K562 (cell line): Measurements from ENCODE around the gene EEF1AKMT4. TPM values are rescaled to one million over a fixed set of nuclear protein-coding genes. Genes with fewer than 3 reads are reported as not detected.
A peak's percentile ranks its signal among the peaks of the same experiment; 100 is the strongest.

ENCODE experiments used
- ATF7 ChIP-seq: fragments of 450-650 bp; IDR thresholded peaks from 2 replicates; pipeline ENCODE4 v1.7.1; 2014; ENCODE audit warnings: mild to moderate bottlenecking, moderate library complexity
- BMI1 ChIP-seq: fragments of 150-350 bp; IDR thresholded peaks from 2 replicates; pipeline ENCODE4 v1.6.1; 2014; ENCODE audit warnings: low read length
- CEBPG ChIP-seq, 3 experiments: fragments of 200-800 bp in 1 of 3; sonication (Bioruptor generic) in 1 of 3; sonication (generic) in 1 of 3; formaldehyde crosslinking in 1 of 3; IDR thresholded peaks in 2 of 3; conservative IDR thresholded peaks in 1 of 3; 2 replicates each; pipeline versions ENCODE4 v1.6.1 to v1.8.0; 2016 to 2022; ENCODE audit warnings: missing compliant biosample characterization in 2 of 3, missing genetic modification characterization in 2 of 3, mild to moderate bottlenecking in 1 of 3, missing genetic modification reagents in 1 of 3
- ELF4 ChIP-seq: fragments of 450-650 bp; formaldehyde crosslinking; IDR thresholded peaks from 2 replicates; pipeline ENCODE4 v1.4.0; 2022; ENCODE audit warnings: missing genetic modification characterization
- JUNB ChIP-seq: fragments of 450-650 bp; formaldehyde crosslinking; conservative IDR thresholded peaks from 2 replicates; pipeline ENCODE4 v1.4.0; 2020; ENCODE audit warnings: mild to moderate bottlenecking
- NBN ChIP-seq: fragments of 450-650 bp; IDR thresholded peaks from 2 replicates; pipeline ENCODE4 v1.6.1; 2016; ENCODE audit warnings: low read depth, mild to moderate bottlenecking
- NFE2L1 ChIP-seq: fragments of 450-650 bp; IDR thresholded peaks from 2 replicates; pipeline ENCODE4 v1.6.1; 2016; ENCODE audit warnings: missing genetic modification characterization, low read depth, mild to moderate bottlenecking, missing compliant biosample characterization, moderate library complexity, borderline replicate concordance
- NONO ChIP-seq, 2 experiments: fragments of 200-400 bp in 1 of 2; fragments of 450-650 bp in 1 of 2; formaldehyde crosslinking in 1 of 2; IDR thresholded peaks; 2 replicates each; pipeline ENCODE4 v1.6.1; 2017; ENCODE audit warnings: low read depth in 2 of 2, mild to moderate bottlenecking in 2 of 2, moderate library complexity in 2 of 2, low read length in 1 of 2
- PHTF2 ChIP-seq: fragments of 250-450 bp; sonication (Bioruptor Pico); IDR thresholded peaks from 2 replicates; pipeline ENCODE4 v1.5.0; 2021; ENCODE audit warnings: mild to moderate bottlenecking
- PRMT5 ChIP-seq: sonication (generic); formaldehyde crosslinking; IDR thresholded peaks from 2 replicates; pipeline ENCODE4 v1.5.0; 2020; ENCODE audit warnings: missing genetic modification reagents
- PTTG1 ChIP-seq: fragments of 450-650 bp; IDR thresholded peaks from 2 replicates; pipeline ENCODE4 v1.6.1; 2016; ENCODE audit warnings: low read depth, mild to moderate bottlenecking, missing genetic modification characterization, missing compliant biosample characterization
- TSC22D4 ChIP-seq: fragments of 450-650 bp; IDR thresholded peaks from 2 replicates; pipeline ENCODE4 v1.6.1; 2016; ENCODE audit warnings: missing genetic modification characterization, missing biosample characterization, control low read depth
- U2AF2 ChIP-seq: fragments of 200-400 bp; formaldehyde crosslinking; optimal IDR thresholded peaks from 2 replicates; pipeline ENCODE3; 2017; ENCODE audit warnings: low read depth, mild to moderate bottlenecking, low read length
- ZNF146 ChIP-seq: IDR thresholded peaks from one replicate; pipeline ENCODE4 v1.6.1; 2018; ENCODE audit warnings: missing compliant biosample characterization; ENCODE audit not compliant: unreplicated experiment
- ZNF699 ChIP-seq: fragments of 250-450 bp; sonication (Bioruptor Pico); IDR thresholded peaks from 2 replicates; pipeline ENCODE4 v1.8.0; 2021; ENCODE audit warnings: mild to moderate bottlenecking, moderate library complexity; ENCODE audit not compliant: insufficient replicate concordance
- ZNF707 ChIP-seq: fragments of 250-450 bp; sonication (Bioruptor Pico); conservative IDR thresholded peaks from 2 replicates; pipeline ENCODE4 v1.8.0; 2022; ENCODE audit warnings: inconsistent platforms, mild to moderate bottlenecking, moderate library complexity
- ZNF75A ChIP-seq: fragments of 450-650 bp; formaldehyde crosslinking; IDR thresholded peaks from 2 replicates; pipeline ENCODE4 v1.4.0; 2020; ENCODE audit warnings: mild to moderate bottlenecking
- polyA plus RNA-seq, 8 experiments: library from polyadenylated mRNA; depleted of rRNA in 4 of 8; stranded (reverse) in 5 of 8; unstranded in 3 of 8; fragments of >200 nt; fragmentation: Nextera tagmentation in 2 of 8; fragmentation: Illumina TruSeq in 1 of 8; extraction: Ambion mirVana in 2 of 8; extraction: Trizol in 1 of 8; gene quantifications; 2 replicates each; pipeline versions ENCODE4 v1.2.1 to v1.2.3, GENCODE V29; 2011 to 2014; ENCODE audit warnings: inconsistent platforms in 1 of 8, missing spikeins in 1 of 8
- total RNA-seq, 7 experiments: library from RNA; depleted of rRNA in 6 of 7; stranded (reverse); fragments of >200 nt in 6 of 7; fragmentation: Illumina TruSeq in 2 of 7; extraction: Trizol in 2 of 7; gene quantifications; 2 replicates each; pipeline versions ENCODE4 v1.2.1 to v1.2.3, GENCODE V29; 2011 to 2021; ENCODE audit warnings: low replicate concordance in 1 of 7
- TF ChIP-seq, protein P1 (sequence below): fragments of 450-650 bp; IDR thresholded peaks from 2 replicates; pipeline ENCODE4 v1.6.1; 2016; ENCODE audit warnings: mild to moderate bottlenecking, moderate library complexity

The EEF1AKMT4 gene
- total and polyA plus RNA-seq, 9 of the 15 experiments (the other 6 are each of a cell fraction or from before 2014, with no cell fraction given) = 10.3 to 49.4 (median 18.9) TPM

DNA sequence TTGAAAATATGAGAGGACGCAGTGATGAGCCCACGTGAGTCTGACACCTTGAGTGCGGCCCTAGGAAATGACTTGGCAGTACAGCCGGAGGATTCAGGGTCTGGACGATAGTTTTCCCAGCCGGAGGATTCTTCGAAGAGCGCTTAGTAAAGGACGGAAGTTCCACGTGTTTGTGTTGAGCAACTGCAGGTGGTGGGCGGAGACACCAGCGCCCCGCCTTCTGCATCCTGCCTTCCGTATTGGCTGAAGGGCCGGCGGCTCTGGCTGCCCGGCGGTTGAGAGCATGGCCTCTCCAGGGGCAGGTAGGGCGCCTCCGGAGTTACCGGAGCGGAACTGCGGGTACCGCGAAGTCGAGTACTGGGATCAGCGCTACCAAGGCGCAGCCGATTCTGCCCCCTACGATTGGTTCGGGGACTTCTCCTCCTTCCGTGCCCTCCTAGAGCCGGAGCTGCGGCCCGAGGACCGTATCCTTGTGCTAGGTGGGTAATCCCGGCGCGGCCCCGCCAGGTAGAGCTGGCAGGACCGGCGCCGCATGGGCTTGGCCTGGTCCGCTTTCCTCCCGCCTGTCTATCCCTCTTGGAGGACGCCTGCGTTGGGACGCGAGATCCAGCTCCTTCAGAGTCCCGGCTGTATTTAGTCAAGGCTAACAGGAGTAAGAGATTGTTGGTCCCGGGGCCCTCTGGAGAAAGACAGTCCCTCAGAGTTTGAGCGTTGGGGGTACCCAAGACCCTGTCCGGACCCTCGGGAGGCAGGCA is at the start of gene EEF1AKMT4 (continued):
- no peak for TF ChIP-seq U2AF2
- no peak for TF ChIP-seq ZNF707 (CRISPR knock-in tag)
- TF ChIP-seq TSC22D4 (tag) = no peak
- TF ChIP-seq BMI1 = no peak
- TF ChIP-seq ATF7 = peak; percentile 63
- TF ChIP-seq NONO (IDR thresholded peaks at IDR 0.05; ENCODE audit: low read depth in 2 of 2, low read length in 1 of 2) = no peak
- TF ChIP-seq, protein P1, sequence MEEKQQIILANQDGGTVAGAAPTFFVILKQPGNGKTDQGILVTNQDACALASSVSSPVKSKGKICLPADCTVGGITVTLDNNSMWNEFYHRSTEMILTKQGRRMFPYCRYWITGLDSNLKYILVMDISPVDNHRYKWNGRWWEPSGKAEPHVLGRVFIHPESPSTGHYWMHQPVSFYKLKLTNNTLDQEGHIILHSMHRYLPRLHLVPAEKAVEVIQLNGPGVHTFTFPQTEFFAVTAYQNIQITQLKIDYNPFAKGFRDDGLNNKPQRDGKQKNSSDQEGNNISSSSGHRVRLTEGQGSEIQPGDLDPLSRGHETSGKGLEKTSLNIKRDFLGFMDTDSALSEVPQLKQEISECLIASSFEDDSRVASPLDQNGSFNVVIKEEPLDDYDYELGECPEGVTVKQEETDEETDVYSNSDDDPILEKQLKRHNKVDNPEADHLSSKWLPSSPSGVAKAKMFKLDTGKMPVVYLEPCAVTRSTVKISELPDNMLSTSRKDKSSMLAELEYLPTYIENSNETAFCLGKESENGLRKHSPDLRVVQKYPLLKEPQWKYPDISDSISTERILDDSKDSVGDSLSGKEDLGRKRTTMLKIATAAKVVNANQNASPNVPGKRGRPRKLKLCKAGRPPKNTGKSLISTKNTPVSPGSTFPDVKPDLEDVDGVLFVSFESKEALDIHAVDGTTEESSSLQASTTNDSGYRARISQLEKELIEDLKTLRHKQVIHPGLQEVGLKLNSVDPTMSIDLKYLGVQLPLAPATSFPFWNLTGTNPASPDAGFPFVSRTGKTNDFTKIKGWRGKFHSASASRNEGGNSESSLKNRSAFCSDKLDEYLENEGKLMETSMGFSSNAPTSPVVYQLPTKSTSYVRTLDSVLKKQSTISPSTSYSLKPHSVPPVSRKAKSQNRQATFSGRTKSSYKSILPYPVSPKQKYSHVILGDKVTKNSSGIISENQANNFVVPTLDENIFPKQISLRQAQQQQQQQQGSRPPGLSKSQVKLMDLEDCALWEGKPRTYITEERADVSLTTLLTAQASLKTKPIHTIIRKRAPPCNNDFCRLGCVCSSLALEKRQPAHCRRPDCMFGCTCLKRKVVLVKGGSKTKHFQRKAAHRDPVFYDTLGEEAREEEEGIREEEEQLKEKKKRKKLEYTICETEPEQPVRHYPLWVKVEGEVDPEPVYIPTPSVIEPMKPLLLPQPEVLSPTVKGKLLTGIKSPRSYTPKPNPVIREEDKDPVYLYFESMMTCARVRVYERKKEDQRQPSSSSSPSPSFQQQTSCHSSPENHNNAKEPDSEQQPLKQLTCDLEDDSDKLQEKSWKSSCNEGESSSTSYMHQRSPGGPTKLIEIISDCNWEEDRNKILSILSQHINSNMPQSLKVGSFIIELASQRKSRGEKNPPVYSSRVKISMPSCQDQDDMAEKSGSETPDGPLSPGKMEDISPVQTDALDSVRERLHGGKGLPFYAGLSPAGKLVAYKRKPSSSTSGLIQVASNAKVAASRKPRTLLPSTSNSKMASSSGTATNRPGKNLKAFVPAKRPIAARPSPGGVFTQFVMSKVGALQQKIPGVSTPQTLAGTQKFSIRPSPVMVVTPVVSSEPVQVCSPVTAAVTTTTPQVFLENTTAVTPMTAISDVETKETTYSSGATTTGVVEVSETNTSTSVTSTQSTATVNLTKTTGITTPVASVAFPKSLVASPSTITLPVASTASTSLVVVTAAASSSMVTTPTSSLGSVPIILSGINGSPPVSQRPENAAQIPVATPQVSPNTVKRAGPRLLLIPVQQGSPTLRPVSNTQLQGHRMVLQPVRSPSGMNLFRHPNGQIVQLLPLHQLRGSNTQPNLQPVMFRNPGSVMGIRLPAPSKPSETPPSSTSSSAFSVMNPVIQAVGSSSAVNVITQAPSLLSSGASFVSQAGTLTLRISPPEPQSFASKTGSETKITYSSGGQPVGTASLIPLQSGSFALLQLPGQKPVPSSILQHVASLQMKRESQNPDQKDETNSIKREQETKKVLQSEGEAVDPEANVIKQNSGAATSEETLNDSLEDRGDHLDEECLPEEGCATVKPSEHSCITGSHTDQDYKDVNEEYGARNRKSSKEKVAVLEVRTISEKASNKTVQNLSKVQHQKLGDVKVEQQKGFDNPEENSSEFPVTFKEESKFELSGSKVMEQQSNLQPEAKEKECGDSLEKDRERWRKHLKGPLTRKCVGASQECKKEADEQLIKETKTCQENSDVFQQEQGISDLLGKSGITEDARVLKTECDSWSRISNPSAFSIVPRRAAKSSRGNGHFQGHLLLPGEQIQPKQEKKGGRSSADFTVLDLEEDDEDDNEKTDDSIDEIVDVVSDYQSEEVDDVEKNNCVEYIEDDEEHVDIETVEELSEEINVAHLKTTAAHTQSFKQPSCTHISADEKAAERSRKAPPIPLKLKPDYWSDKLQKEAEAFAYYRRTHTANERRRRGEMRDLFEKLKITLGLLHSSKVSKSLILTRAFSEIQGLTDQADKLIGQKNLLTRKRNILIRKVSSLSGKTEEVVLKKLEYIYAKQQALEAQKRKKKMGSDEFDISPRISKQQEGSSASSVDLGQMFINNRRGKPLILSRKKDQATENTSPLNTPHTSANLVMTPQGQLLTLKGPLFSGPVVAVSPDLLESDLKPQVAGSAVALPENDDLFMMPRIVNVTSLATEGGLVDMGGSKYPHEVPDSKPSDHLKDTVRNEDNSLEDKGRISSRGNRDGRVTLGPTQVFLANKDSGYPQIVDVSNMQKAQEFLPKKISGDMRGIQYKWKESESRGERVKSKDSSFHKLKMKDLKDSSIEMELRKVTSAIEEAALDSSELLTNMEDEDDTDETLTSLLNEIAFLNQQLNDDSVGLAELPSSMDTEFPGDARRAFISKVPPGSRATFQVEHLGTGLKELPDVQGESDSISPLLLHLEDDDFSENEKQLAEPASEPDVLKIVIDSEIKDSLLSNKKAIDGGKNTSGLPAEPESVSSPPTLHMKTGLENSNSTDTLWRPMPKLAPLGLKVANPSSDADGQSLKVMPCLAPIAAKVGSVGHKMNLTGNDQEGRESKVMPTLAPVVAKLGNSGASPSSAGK = peak; percentile 63
- no peak for TF ChIP-seq NFE2L1 (tag)
- TF ChIP-seq PRMT5 (CRISPR knock-in tag) = no peak
- TF ChIP-seq NBN = no peak
- peak; percentile 96 for TF ChIP-seq CEBPG (CRISPR knock-in tag; IDR thresholded peaks at IDR 0.05)
- TF ChIP-seq CEBPG (tag; conservative IDR thresholded peaks at IDR 0.05 in 1 of 2, IDR thresholded peaks at IDR 0.05 in 1 of 2) = peak; percentile 90 to 96
- no peak for TF ChIP-seq PHTF2 (CRISPR knock-in tag)
- TF ChIP-seq ZNF75A (CRISPR knock-in tag) = no peak
- no peak for TF ChIP-seq PTTG1 (tag)
- TF ChIP-seq ELF4 (CRISPR knock-in tag) = no peak
- TF ChIP-seq ZNF146 (CRISPR knock-in tag) = no peak
- TF ChIP-seq JUNB (CRISPR knock-in tag) = no peak
- TF ChIP-seq ZNF699 = no peak
